ENCODE data around the gene SSBP2. TPM values are rescaled to one million over a fixed set of nuclear protein-coding genes. Genes with fewer than 3 reads are reported as not detected.

Gene SSBP2
- total and polyA plus RNA-seq, 2 donors (not counting 1 experiment from before 2014, with no cell fraction given) = 44.4 to 63.1 TPM

DNA sequence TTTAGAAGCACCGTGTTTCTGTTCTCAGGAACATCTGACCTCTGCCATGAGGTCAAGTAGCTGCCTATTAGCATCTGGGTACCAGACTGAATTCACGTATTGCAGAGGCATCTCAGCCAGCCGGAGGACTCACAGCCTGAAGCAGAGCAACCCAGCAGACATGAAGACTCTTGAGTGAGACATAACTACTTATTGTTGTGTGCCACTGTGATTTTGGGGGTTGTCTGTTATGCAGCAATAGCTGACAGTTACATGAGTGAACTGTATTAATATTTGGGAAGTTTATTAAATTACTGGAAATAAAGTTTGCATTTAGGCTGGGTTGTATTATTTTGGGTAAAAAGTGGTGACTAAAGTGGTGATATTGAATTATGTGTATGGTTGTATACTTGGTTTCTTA, 355.6 kb downstream of the SSBP2 start:
- H3K9me3 ChIP-seq (ENCODE audit: control insufficient read depth, insufficient read depth, low read depth, low read length) = no peaks in the 10 kb centered on the region
- H2AFZ ChIP-seq (ENCODE audit: low read length) = no peak overlapping the region
- H3K4me2 ChIP-seq (ENCODE audit: extremely low read depth, insufficient read depth, low read length) = no peak overlapping the region
- no peak overlapping the region for H3K9ac ChIP-seq (ENCODE audit: insufficient read depth, low read length)
- H3K4me1 ChIP-seq (ENCODE audit: control insufficient read depth, extremely low read depth, insufficient read depth, low read length) = no peaks in the 10 kb centered on the region
- no peaks in the 10 kb centered on the region for H4K20me1 ChIP-seq (ENCODE audit: control insufficient read depth, extremely low read depth, insufficient read depth, low read length)
- H3K36me3 ChIP-seq (ENCODE audit: control insufficient read depth, insufficient read depth, low read length) = no peaks in the 10 kb centered on the region
- no peaks in the 10 kb centered on the region for H3K27me3 ChIP-seq (ENCODE audit: control insufficient read depth, insufficient read depth, low read length)
- TF ChIP-seq, protein P1, sequence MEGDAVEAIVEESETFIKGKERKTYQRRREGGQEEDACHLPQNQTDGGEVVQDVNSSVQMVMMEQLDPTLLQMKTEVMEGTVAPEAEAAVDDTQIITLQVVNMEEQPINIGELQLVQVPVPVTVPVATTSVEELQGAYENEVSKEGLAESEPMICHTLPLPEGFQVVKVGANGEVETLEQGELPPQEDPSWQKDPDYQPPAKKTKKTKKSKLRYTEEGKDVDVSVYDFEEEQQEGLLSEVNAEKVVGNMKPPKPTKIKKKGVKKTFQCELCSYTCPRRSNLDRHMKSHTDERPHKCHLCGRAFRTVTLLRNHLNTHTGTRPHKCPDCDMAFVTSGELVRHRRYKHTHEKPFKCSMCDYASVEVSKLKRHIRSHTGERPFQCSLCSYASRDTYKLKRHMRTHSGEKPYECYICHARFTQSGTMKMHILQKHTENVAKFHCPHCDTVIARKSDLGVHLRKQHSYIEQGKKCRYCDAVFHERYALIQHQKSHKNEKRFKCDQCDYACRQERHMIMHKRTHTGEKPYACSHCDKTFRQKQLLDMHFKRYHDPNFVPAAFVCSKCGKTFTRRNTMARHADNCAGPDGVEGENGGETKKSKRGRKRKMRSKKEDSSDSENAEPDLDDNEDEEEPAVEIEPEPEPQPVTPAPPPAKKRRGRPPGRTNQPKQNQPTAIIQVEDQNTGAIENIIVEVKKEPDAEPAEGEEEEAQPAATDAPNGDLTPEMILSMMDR (conservative IDR thresholded peaks at IDR 0.05 in 1 of 2, IDR thresholded peaks at IDR 0.05 in 1 of 2; ENCODE audit: low read depth in 1 of 2, low read length in 2 of 2) = no peak
- no peak for TF ChIP-seq EZH2 (IDR thresholded peaks at IDR 0.05; ENCODE audit: low read length, missing control alignments)
- DNase-seq (ENCODE audit: low read depth in 2 of 2) = no peak
- H3K79me2 ChIP-seq (ENCODE audit: control insufficient read depth, insufficient read depth, low read length) = no peaks in the 10 kb centered on the region
- H3K27ac ChIP-seq (ENCODE audit: insufficient read depth, low read length) = no peak overlapping the region
- H3K4me3 ChIP-seq (replicated peaks in 1 of 4; ENCODE audit: control extremely low read depth in 1 of 4, insufficient read depth in 1 of 4, low read depth in 3 of 4, low read length in 4 of 4) = no peak overlapping the region

DNA sequence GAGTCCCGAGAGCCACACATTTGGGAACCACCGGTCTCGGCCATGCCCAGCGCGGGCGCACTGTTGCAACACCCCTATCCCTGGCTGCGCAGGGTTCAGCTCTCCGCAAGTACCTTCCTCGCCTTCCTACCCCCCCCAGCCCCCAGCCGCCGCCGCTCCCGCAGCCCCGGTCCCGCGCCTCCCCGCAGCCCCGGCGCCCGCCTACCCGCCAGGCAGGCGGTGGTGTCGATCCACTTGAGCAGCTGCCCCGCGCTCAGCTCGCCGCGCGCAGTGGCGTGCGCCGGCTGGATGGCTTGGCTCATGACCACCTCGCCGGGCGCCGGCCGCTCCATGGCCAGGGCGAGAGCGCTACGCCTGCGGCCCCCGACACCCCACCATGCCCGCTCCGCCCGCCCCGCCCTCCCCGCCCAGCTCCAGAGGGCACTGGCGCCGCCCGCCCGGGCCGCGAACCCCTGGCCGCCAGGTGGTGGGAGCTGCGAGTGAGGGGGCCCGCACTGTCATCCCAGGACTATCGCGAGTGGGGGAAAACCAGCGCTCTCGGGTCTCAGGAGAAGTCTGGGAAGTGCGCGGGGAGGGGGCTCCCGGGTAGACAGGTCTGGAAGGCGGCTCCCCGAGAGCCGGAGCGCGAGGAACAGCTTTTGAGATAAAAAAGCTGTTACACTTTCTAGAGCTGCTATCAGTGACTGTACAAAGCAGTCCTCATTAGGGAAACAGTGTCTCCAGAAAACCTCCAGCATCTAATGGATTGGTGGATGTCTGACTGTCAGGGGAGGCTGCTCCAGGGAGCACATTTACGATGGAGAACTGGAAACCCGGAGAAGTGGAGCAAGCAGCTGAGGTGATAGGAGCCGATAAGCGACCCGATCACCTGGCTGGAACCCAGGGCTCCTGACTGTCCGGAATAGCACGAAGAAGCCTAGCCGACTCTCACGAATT, 356.8 kb downstream of the SSBP2 start, which contains the start of gene ACOT12:
TSS of gene ACOT12 (minus strand) at position 352 of the 936 bp plus-strand sequence. CDS start at position 332, 20 bp downstream.
- Histone ChIP-seq H3K4me2 (ENCODE audit: extremely low read depth, insufficient read depth, low read length) (peak within 1 kb of the TSS; percentile 72), H3K4me1 (ENCODE audit: control insufficient read depth, extremely low read depth, insufficient read depth, low read length) (no peaks in the 10 kb centered on the region), H3K27me3 (ENCODE audit: control insufficient read depth, insufficient read depth, low read length) (no peaks in the 10 kb centered on the region), H3K9ac (ENCODE audit: insufficient read depth, low read length) (peak within 1 kb of the TSS; percentile 36), H3K27ac (ENCODE audit: insufficient read depth, low read length) (no peak within 1 kb of the TSS), H4K20me1 (ENCODE audit: control insufficient read depth, extremely low read depth, insufficient read depth, low read length) (no peaks in the 10 kb centered on the region), H2AFZ (ENCODE audit: low read length) (peak within 1 kb of the TSS; percentile 63), H3K36me3 (ENCODE audit: control insufficient read depth, insufficient read depth, low read length) (no peaks in the 10 kb centered on the region), H3K9me3 (ENCODE audit: control insufficient read depth, insufficient read depth, low read depth, low read length) (no peaks in the 10 kb centered on the region), H3K79me2 (ENCODE audit: control insufficient read depth, insufficient read depth, low read length) (no peaks in the 10 kb centered on the region), H3K4me3 (replicated peaks in 1 of 4; ENCODE audit: control extremely low read depth in 1 of 4, insufficient read depth in 1 of 4, low read depth in 3 of 4, low read length in 4 of 4) (peak within 1 kb of the TSS; percentile 44 to 56 (median 49))
- no peak for TF ChIP-seq EZH2 (IDR thresholded peaks at IDR 0.05; ENCODE audit: low read length, missing control alignments)
- TF ChIP-seq, protein P1 (conservative IDR thresholded peaks at IDR 0.05 in 1 of 2, IDR thresholded peaks at IDR 0.05 in 1 of 2; ENCODE audit: low read depth in 1 of 2, low read length in 2 of 2) = no peak
- DNase-seq (ENCODE audit: low read depth in 2 of 2) = peak; percentile 32 to 37

DNA sequence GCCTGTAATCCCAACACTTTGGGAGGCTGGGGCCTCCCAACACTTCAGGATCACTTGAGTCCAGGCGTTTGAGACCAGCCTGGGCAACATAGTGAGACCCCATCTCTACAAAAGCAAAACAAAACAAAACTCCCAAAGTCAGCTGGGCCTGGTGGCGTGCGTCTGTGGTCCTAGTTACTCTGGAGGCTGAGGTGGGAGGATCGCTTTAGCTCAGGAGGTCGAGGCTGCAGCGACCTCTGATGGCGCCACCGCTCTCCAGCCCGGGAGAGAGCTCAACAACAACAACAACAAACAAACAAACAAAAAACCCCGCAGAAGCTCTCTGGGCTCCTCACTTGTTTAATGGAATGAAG, 357.5 kb downstream of the SSBP2 start:
- H3K36me3 ChIP-seq (ENCODE audit: control insufficient read depth, insufficient read depth, low read length) = no peaks in the 10 kb centered on the region
- H3K27ac ChIP-seq (ENCODE audit: insufficient read depth, low read length) = no peak overlapping the region
- no peaks in the 10 kb centered on the region for H4K20me1 ChIP-seq (ENCODE audit: control insufficient read depth, extremely low read depth, insufficient read depth, low read length)
- TF ChIP-seq, protein P1 (conservative IDR thresholded peaks at IDR 0.05 in 1 of 2, IDR thresholded peaks at IDR 0.05 in 1 of 2; ENCODE audit: low read depth in 1 of 2, low read length in 2 of 2) = peak; percentile 4 to 5
- TF ChIP-seq EZH2 (IDR thresholded peaks at IDR 0.05; ENCODE audit: low read length, missing control alignments) = no peak
- H2AFZ ChIP-seq (ENCODE audit: low read length) = peak overlapping the region; percentile 49
- H3K27me3 ChIP-seq (ENCODE audit: control insufficient read depth, insufficient read depth, low read length) = no peaks in the 10 kb centered on the region
- H3K4me1 ChIP-seq (ENCODE audit: control insufficient read depth, extremely low read depth, insufficient read depth, low read length) = no peaks in the 10 kb centered on the region
- DNase-seq (ENCODE audit: low read depth in 2 of 2) = no peak
- no peaks in the 10 kb centered on the region for H3K9me3 ChIP-seq (ENCODE audit: control insufficient read depth, insufficient read depth, low read depth, low read length)
- H3K4me2 ChIP-seq (ENCODE audit: extremely low read depth, insufficient read depth, low read length) = peak overlapping the region; percentile 63
- H3K9ac ChIP-seq (ENCODE audit: insufficient read depth, low read length) = no peak overlapping the region
- H3K4me3 ChIP-seq (replicated peaks in 1 of 4; ENCODE audit: control extremely low read depth in 1 of 4, insufficient read depth in 1 of 4, low read depth in 3 of 4, low read length in 4 of 4) = peak overlapping the region; percentile 44 to 56 (median 49)
- no peaks in the 10 kb centered on the region for H3K79me2 ChIP-seq (ENCODE audit: control insufficient read depth, insufficient read depth, low read length)
